ENCODE measurements around the gene TBCK. TPM values are rescaled to one million over a fixed set of nuclear protein-coding genes. Genes with fewer than 3 reads are reported as not detected.

Gene TBCK
- total RNA-seq, 1 donor from 2014 or later, result 28.2 TPM

- Mint-ChIP-seq H3K27me3 (ENCODE audit: low read depth) (no peaks in the 10 kb centered on the region), H3K27ac (ENCODE audit: unreplicated experiment) (no peak overlapping the region), H3K4me1 (ENCODE audit: low read depth) (peaks cover 3% of the 10 kb centered on the region), H3K9me3 (ENCODE audit: low read depth) (no peaks in the 10 kb centered on the region), H3K36me3 (ENCODE audit: low read depth) (no peaks in the 10 kb centered on the region), H3K4me3 (ENCODE audit: unreplicated experiment) (no peak overlapping the region)
- TF ChIP-seq, protein P1, sequence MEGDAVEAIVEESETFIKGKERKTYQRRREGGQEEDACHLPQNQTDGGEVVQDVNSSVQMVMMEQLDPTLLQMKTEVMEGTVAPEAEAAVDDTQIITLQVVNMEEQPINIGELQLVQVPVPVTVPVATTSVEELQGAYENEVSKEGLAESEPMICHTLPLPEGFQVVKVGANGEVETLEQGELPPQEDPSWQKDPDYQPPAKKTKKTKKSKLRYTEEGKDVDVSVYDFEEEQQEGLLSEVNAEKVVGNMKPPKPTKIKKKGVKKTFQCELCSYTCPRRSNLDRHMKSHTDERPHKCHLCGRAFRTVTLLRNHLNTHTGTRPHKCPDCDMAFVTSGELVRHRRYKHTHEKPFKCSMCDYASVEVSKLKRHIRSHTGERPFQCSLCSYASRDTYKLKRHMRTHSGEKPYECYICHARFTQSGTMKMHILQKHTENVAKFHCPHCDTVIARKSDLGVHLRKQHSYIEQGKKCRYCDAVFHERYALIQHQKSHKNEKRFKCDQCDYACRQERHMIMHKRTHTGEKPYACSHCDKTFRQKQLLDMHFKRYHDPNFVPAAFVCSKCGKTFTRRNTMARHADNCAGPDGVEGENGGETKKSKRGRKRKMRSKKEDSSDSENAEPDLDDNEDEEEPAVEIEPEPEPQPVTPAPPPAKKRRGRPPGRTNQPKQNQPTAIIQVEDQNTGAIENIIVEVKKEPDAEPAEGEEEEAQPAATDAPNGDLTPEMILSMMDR (IDR thresholded peaks at IDR 0.05), result no peak
- peak; percentile 77 for DNase-seq (ENCODE audit: low spot score)
These were observed 107.2 kb downstream of the TBCK start for GRCh38 chr4:106208481-106209460.

- H3K4me1 Mint-ChIP-seq (ENCODE audit: low read depth), result no peaks in the 10 kb centered on the region
- TF ChIP-seq, protein P1 (IDR thresholded peaks at IDR 0.05), result peak; percentile 89
- DNase-seq (ENCODE audit: low spot score), result no peak
- H3K36me3 Mint-ChIP-seq (ENCODE audit: low read depth), result peaks cover 3% of the 10 kb centered on the region
- no peak overlapping the region for H3K4me3 Mint-ChIP-seq (ENCODE audit: unreplicated experiment)
- no peaks in the 10 kb centered on the region for H3K9me3 Mint-ChIP-seq (ENCODE audit: low read depth)
- no peak overlapping the region for H3K27ac Mint-ChIP-seq (ENCODE audit: unreplicated experiment)
- H3K27me3 Mint-ChIP-seq (ENCODE audit: low read depth), result no peaks in the 10 kb centered on the region
These were observed 114.6 kb downstream of the TBCK start for GRCh38 chr4:106201373-106201772.

DNA sequence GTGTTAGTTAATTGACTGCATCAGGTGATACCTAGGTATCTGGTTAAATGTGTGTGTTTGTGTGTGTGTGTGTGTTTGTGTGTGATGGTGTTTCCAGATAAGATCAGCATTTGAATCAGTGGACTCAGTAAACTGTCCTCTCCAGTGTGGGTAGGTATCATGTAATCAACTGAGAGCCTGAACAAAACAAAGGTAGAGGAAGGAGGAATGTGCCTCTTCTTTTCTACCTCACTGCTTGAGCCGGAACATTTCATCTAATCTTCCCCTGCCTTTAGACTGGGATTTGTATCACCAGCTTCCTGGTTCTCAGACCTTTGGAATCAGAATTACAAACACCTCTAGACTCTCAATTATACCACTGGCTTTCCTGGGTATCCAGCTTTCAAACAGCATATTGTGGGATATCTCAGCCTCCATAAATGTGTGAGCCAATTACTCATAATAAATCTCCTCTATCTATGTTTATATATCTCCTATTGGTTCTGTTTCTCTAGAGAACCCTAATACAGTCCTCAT lies 120.5 kb downstream of the TBCK start:
- Mint-ChIP-seq H3K4me3 (ENCODE audit: unreplicated experiment) (no peak overlapping the region), H3K9me3 (ENCODE audit: low read depth) (no peaks in the 10 kb centered on the region), H3K27ac (ENCODE audit: unreplicated experiment) (no peak overlapping the region), H3K27me3 (ENCODE audit: low read depth) (no peaks in the 10 kb centered on the region), H3K36me3 (ENCODE audit: low read depth) (peaks cover 10% of the 10 kb centered on the region), H3K4me1 (ENCODE audit: low read depth) (no peaks in the 10 kb centered on the region)
- TF ChIP-seq, protein P1 (IDR thresholded peaks at IDR 0.05), result no peak
- no peak for DNase-seq (ENCODE audit: low spot score)

DNA sequence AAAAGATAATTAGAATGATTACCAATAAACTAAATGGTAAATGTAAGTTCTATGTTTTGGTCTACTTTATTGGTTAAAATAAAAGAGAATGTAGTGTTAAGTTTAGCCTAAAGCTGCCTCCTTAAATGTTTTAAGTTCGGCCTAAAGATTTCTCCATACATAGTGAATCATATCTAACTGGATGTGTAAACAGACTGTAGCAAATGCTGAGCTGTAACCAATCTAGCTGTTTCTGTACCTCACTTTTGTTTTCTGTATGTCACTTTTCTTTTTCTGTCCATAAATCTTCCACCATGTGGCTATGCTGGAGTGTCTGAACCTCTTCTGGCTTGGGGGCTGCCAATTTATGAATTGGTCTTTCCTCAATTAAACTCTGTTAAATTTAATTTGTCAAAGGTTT lies 121.2 kb downstream of the TBCK start:
- Mint-ChIP-seq H3K27me3 (ENCODE audit: low read depth) (no peaks in the 10 kb centered on the region), H3K36me3 (ENCODE audit: low read depth) (peaks cover 10% of the 10 kb centered on the region), H3K4me1 (ENCODE audit: low read depth) (no peaks in the 10 kb centered on the region), H3K9me3 (ENCODE audit: low read depth) (no peaks in the 10 kb centered on the region), H3K27ac (ENCODE audit: unreplicated experiment) (no peak overlapping the region), H3K4me3 (ENCODE audit: unreplicated experiment) (no peak overlapping the region)
- no peak for DNase-seq (ENCODE audit: low spot score)
- TF ChIP-seq, protein P1 (IDR thresholded peaks at IDR 0.05), result no peak

DNA sequence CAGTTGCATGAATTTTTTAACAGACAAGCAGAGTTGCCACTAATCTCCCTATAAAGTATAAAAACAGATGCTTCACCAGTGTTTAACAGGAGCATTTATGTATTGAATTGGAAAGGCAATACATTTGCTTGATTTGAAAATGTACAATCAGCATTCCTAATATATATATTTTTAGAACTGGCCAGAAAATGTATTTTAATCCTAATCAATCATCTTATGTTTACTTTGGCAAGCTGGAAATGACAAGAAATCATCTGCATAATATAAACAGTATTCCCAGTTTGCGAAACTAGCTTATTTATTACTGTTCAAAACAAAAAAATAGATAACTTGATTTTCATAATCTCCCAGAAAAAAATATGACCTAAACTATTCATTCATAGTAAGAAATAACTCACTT lies 123.9 kb downstream of the TBCK start:
- TF ChIP-seq, protein P1 (IDR thresholded peaks at IDR 0.05), result no peak
- Mint-ChIP-seq H3K4me3 (ENCODE audit: unreplicated experiment) (no peak overlapping the region), H3K36me3 (ENCODE audit: low read depth) (peaks cover 10% of the 10 kb centered on the region), H3K9me3 (ENCODE audit: low read depth) (no peaks in the 10 kb centered on the region), H3K27ac (ENCODE audit: unreplicated experiment) (no peak overlapping the region), H3K27me3 (ENCODE audit: low read depth) (no peaks in the 10 kb centered on the region), H3K4me1 (ENCODE audit: low read depth) (no peaks in the 10 kb centered on the region)
- no peak for DNase-seq (ENCODE audit: low spot score)

Data from chondrocyte (in vitro differentiated cells).